HG03378 (cell line): ENCODE measurements around the gene EVI5.
"Not testable (repeated sequence)": the region's sequence is repeated elsewhere in the genome, so short reads cannot be mapped to it uniquely, and the experiment has no call there.

Source experiments
- ATAC-seq: cut with Tn5 transposase; IDR thresholded peaks from one replicate; pipeline ENCODE4 v1.9.1; 2021; ENCODE audit warnings: mild to moderate bottlenecking, moderate library complexity; ENCODE audit not compliant: unreplicated experiment

EVI5 gene

DNA sequence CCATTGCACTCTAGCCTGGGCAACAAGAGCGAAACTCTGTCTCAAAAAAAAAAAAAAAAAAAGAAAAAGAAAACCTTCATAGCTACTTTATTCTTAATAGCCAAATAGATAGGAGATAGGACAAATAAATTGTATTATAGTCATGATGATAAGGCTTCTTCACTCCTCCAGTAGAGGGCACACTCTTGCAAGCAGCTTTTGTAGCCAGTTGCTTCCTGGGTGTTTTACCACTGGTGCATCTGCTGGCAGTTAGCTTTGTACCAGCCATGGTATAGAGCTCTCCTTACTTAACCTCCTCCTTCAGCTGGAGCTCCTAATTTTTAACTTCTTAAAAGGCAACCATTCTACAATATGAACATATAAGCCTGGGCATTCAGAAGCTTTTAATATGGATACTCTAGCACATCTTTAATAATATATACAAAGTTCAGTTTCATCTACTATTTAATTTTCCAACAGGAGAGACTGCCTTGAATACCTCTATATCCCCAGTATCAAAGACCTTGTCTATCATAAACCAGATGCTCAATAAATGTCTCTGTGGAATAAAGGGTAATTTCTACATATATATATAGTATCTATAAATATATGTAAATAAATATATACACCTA lies 35.8 kb downstream of the EVI5 start:
- peak; percentile 60 for ATAC-seq

DNA sequence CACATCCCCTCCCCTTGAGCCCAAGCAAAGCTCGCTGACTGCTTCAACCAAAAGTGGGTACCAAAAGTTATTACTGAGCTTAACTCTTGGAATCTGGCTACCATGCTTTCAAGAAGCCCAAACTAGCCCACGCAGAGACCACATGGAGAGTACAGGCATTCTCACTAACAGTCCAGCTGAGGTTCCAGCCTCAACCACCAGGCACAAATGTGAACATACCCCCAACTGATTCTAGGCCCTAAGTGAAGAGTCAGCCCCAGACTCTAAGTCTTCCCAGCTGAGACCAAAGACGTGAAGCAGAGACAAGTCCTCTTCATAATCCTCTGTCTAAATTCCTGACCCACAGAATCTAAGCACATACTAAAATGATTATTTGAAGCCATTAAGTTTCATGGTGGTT lies 36.8 kb downstream of the EVI5 start:
- no peak for ATAC-seq

DNA sequence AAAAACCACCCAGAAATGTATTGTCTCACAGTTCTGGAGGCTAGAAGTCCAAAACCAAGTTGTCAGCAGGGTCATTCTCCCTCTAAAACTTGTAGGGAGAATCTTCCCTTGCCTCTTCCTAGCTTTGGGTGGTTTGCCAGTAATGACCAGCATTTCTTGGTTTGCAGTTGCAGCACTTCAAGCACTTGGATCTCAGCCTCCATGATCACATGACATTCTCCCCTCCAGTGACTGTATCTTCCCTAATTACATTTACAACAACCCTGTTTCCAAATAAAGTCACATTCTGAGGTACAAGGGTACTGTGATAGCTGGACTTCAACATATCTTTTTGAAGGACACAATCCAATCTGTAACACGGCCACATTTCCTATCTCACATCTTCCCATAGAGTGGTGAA lies 37.2 kb downstream of the EVI5 start:
- ATAC-seq, result no peak

DNA sequence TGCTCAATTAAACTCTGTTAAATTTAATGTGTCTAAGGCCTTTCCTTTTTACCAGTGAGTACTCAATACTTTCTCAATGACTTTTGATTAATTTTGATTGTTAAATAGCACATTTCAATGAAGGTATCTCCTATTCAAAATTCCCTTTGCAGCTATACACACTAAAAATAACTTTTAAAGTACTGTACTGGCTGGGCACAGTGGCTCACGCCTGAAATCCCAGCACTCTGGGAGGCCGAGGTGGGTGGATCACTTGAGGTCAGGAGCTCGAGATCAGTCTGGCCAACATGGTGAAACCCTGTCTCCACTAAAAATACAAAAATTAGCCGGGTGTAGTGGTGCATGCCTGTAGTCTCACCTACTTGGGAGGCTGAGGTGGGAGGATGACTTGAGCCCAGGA lies 38.7 kb downstream of the EVI5 start:
- not testable (repeated sequence) for ATAC-seq

DNA sequence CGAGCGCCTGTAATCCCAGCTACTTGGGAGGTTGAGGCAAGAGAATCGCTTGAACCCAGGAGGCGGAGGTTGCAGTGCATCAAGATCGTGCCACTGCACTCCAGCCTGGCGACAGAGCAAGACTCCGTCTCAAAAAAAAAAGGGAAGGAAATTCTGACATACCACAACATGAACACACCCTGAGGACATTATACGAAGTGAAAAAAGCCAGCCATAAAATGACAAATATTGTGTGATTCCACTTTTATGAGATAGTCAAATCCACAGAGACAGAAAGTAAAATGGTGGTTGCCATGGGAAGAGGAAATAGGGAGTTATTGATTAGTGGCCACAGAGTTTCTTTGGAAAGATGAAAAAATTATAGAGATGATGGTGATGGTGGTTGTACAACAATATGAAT lies 41.7 kb downstream of the EVI5 start:
- ATAC-seq, result no peak

DNA sequence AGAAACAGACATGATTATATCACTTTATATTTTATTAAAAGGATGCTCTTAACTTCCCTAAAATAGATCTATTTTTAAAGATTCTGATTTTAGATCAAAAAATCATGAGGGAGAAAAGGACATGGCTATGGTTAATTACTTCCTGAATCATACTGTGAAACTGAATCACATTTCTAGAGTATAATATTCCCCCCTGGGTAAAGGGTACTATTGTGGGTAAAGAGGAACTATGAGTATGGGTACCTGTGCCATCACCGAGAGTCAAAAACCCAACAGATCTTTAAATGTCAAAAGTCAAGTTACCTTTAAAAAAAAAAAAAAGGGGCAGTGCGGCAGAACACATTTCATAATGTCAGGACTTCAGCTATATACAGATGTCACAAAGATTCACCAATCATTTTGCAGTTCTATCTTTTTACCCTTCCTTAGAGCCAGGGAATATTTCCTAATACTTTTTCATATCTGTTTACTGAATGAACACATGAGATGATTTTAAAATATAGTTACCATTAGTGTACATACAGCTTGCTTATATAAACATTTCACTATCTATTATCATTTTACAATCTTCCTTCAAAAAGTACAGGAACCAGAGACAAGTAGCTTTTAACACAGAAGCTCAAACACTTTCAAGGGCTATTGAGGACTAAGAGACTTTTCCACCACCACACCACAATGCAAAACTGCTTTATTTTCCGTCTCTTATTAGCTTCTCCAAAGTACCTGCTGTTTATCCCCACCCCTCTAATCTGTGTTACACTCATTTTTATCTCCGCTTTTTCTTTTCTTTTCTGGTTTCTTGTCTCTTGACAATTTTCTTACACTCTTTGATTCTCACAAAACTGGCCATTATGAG lies 45.0 kb downstream of the EVI5 start:
- no peak for ATAC-seq

DNA sequence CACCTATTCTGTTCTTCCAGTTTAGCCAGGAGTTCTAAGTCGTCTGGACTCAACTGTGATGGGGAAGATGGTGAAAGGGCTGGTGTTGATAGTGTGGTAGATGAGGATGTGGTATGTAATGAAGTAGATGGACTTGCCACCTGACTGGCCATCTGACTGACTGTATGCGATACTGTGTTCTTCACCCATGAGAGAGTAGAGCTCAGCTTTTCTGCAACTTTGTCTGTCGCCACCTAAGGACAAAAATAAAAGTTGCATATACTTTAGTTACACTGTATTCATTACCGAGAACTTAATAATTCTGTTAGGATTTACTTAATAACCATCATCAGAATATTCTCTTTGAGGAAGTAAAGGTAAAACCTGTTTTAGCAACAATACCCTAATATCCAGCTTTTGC lies 48.5 kb downstream of the EVI5 start:
- ATAC-seq, result no peak

DNA sequence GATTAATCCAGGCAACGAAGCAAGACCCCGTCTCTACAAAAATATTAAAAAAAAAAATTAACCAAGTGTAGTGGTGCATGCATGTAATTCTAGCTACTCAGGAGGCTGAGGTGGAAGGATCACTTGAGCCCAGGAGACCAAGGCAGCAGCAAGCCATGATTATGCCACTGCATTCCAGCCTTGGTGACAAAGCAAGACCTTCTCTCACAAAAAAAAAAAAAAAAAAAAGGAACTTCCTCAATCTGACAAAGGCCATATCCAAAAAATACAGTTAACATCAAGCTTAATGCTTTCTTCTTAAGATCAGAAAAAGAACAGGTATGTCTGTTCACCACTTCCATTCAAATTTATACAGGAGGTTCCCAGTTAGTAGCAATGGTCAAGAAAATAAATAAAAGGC lies 54.4 kb downstream of the EVI5 start:
- no peak for ATAC-seq

DNA sequence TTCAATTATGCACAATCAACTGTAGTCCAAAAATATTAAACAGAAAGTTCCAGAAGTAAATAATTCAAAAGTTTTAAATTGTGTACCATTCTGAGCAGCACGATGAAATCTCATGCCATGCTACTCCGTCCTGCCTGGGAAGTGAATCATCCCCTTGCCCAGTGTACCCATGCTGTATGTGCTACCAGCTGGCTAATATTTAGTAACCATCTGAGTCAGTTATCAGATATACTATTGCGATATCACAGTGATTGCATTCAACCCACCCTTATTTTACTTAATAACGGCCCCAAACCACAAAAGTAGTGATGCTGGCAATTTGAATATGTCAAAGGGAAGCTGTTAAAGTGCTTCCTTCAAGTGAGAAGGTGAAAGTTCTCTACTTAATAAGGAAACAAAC lies 56.2 kb downstream of the EVI5 start:
- no peak for ATAC-seq

DNA sequence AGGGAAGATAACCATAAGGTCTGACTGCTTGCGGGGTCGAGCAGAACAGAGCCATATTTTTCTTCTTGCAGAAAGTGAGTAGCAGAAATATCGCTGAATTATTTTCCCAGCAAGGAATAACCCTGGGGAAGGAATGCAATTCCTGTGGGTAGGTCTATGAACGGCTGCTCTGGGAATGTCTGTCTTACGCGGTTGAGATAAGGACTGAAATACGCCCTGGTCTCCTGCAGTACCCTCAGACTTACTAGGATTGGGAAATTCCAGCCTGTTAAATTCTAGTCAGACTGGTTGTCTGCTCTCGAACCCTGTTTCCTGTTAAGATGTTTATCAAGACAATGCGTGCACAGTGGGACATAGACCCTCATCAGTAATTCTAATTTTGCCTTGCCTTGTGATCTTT lies 61.2 kb downstream of the EVI5 start:
- not testable (repeated sequence) for ATAC-seq

DNA sequence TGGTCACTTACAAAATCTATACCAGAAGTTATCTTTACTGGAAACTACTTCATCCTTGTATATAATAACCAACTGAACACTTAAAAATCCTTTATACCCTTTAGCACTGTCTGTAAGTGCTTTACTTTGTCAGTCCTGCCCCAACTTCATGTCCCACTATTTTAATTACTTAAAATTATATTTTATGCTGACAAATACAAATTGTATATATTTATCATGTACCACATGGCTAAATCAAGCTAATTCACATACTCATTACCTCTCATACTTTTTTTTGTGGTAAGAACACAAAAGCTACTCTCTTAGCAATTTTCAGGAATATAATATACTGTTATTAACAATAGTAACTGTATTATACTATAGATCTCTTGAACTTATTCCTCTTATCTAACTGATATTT lies 63.0 kb downstream of the EVI5 start:
- ATAC-seq, result no peak

DNA sequence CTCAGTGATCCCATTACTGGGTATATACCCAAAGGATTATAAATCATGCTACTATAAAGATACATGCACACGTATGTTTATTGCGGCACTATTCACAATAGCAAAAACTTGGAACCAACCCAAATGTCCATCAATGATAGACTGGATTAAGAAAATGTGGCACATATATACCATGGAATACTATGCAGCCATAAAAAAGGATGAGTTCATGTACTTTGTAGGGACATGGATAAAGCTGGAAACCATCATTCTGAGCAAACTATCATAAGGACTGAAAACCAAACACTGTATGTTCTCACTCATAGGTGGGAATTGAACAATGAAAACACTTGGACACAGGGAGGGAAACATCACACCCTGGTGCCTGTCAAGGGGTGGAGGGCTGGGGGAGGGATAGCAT lies 63.8 kb downstream of the EVI5 start:
- ATAC-seq, result not testable (repeated sequence)

DNA sequence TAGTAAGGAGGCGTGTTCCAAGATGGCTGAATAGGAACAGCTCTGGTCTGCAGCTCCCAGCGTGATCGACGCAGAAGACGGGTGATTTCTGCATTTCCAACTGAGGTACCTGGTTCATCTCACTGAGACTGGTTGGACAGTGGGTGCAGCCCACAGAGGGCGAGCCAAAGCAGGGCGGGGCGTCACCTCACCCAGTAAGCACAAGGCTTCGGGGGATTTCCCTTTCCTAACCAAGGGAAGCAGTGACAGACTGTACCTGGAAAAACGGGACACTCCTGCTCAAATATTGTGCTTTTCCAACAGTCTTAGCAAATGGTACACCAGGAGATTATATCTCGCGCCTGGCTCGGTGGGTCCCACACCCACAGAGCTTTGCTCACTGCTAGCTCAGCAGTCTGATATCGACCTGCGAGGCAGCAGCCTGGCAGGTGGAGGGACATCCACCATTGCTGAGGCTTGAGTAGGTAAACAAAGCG lies 69.4 kb downstream of the EVI5 start:
- not testable (repeated sequence) for ATAC-seq

DNA sequence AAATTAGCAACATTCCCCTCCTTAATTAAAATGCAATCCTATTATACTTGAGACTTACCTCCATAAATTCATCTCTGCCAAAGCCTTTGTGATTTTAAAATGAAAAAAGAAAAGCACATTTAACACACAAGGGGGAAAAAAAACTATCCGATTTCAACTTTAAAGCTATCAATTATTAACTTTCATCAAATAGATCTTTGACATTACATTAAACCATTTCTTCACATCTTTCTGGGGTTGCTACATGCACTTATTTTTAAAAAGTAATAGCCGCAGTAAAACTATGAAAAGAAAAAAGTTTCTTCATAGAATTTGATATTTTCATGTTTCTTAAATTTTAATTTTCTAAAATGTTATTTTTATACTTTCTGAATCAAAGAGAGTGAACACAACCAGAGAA lies 71.0 kb downstream of the EVI5 start:
- no peak for ATAC-seq

DNA sequence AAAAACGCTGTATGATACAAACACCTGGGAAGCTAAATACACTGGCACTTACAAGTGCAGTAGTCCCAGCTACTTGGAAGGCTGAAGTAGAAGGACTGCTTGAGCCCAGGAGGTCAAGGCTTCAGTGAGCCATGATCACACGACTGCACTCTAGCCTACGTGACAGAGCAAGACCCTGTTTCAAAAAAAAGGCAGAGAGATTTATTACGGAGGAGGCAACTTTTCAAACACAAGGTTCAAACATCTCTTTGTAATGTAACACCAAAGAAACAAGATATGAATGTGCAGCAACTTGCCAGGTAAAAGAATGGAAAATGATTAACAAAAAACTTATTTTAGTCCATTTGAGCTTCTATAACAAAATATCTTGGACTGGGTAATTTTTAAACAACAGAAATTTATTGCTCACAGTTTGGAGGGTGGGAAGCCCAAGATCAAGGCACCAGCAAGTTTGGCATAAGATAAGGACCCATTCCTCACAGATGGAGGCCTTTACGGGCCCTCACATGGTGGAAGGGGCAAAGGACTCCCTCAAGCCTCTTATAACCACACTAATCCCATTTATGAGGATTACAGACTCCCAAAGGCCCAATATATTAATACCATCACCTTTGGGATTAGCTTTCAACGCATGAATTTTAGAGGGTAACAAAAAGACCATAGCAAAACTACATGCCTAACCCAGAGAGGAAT lies 73.3 kb downstream of the EVI5 start:
- no peak for ATAC-seq

DNA sequence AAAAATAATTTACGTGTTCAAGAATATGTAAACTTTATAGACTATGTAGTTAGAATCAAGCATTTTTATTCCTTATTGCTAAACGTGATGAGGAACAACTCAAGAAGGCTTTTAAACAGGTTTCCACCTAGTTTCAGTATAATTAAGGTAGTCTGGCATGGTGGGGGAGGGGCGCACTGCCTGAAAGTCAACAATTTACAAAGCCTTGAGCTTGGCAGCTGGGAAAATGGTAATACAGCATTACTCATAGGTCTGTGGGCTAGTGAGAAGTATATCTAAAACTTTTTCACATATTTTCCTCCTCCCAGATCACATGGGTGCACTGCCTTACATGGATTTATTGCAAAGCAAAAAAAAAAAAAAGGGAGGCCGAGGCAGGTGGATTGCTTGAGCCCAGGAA lies 75.2 kb downstream of the EVI5 start:
- no peak for ATAC-seq

DNA sequence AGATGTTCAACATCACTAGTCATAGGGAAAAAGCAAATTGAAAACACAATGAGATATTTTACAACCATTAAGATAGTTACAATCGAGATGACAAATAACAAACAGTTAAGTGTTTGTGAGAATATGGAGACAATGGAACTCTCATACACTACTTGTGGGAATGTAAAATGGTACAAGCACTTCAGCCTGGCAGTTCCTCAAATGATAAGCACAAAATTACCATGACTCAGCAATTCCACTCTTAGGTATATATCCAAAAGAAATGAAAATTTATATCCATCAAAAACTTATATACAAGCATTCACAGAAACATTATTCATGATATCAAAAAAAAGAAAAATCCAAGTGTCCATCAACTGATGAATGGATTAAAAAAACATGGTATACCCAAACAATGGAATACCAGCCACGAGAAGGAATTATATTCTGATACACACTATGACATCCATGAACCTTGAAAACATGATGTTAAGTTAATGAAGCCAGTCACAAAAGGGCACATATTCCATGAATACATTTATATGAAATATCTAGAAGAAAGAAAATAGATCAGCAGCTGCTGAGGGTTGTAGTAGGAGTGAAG lies 76.4 kb downstream of the EVI5 start:
- no peak for ATAC-seq

DNA sequence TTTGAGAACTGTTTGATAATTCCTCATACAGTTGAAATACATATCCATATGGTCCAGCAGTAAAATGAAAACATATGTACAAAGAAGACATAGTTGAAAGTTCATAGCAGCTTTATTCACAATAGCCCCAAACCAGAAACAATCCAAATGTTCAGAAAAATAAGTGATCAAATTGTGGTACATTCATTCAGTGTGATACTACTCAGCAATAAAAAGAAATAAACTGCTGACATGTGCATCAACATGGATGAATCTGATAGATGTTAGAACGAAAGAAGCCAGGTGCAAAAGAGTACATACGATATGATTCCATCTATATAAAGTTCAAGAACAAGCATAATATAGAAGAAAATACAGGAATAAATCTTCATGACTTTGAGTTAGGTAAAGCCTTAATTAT lies 77.2 kb downstream of the EVI5 start:
- no peak for ATAC-seq

DNA sequence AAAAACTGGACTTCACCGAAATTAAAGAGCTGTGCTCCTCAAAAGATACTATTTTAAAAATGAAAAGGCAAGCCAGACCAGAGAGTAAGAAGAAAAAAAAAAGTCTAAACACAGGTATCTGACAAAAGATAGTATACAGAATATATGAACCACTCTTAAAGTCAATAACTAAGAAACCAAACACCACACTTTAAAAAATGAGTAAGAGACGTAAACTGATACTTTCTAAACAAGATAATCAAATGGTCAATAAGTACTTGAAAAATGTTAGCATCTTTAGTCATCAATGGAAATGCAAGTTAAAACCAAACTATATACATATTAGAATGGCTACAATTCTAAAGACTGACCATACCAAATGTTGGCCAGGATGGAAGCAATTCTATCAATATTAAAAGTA lies 77.6 kb downstream of the EVI5 start:
- ATAC-seq, result no peak

DNA sequence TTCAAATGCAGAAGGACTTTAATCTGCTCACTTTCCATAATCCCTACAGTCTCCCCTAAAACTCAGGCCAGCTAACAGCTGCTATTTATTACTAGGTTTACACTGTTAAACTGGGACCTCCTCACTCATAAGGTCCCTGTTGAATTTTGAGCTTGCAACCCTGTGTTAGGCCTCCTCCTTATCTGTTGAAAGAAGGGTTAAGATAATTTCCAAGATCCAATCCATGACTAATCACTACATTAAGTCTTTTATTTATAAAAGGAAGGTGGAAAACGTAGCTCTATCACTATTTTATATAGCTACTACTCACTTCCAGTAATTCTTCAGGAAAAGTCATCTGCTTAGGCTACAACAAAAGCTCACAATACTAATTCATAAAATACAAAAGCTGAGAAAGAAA lies 79.5 kb downstream of the EVI5 start:
- no peak for ATAC-seq

DNA sequence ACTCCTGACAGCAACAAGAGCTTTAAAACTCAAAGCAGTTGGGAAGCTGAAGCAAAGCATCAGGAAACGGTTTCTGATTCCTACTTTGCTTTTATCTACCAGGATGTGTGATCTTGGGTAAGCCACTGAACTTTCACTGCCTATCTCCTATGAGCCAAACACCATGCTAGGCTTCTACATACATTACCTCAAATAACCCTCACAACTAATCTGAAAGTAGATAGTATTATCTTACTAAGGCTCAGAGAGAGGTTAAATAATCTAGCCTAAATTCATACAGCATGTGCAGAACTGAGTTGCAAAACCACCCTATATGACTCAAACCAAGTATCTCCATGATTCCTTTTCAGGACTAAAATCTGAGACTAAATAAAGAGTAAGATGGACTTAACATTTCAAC lies 83.8 kb downstream of the EVI5 start:
- ATAC-seq, result no peak

DNA sequence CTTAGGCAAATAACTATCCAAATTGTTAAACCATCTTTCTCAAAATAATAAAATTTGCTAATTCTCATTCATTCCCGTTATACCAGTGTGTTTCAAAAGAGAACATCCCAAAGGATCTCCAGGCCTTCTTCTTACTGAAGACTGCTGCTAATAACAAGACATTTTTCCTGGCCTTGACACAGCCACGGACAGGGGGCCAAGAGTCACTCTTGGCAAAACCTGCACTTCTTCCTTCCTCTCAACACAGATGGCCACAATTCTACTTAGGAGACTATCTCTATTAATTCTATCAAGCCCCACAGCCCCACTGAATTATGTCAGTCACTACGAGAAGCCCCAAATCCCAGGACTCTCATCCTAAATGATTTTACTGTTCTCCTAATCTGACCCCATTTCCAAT lies 86.0 kb downstream of the EVI5 start:
- ATAC-seq, result no peak
